Anterior cingulate cortex (tissue), 58 donors: ENCODE results near the gene FNDC3A.
"Not testable (repeated sequence)": the region's sequence is repeated elsewhere in the genome, so short reads cannot be mapped to it uniquely, and the experiment has no call there.

Source experiments
- DNase-seq, 58 donors: peaks; one replicate each; lab custom pipeline; 2025; lab: John Stamatoyannopoulos, UW

FNDC3A gene

DNA sequence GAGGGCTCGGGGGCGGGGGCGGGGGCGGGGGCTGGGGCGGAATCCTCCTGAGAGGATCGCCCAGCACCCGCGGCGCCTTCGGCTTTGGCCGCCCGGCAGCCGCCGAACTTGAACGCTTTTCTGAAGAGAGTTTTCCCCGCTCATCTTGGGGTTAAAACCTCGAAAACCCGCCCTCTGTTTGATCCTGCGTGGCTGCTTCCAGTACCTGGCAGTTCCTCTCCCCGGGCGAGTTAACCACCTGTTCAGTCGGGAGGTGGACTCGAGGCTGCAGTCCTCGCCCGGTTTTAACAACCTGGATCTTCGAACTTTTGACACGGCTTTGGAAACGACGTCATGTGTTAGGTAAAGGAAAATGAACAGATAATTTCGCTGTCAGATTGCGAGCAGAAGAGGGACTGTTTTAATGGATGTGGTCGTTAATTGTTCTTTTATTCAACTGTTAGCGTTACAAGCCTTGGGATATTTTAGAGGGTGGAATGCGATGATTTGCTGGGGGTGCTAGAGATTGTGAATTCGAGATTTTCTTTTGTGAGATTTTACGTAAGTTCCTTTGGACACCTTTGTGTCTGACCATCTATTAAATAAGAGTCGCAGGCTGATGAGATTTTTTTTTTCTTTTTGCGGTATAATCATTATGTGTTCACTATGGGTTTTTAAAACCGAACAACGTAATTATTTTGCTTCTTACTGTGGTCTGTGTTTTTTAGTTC is 1.0 kb downstream of the FNDC3A start:
- peak in 16 of 58 donors; percentile 51 to 82 (median 68) for DNase-seq

DNA sequence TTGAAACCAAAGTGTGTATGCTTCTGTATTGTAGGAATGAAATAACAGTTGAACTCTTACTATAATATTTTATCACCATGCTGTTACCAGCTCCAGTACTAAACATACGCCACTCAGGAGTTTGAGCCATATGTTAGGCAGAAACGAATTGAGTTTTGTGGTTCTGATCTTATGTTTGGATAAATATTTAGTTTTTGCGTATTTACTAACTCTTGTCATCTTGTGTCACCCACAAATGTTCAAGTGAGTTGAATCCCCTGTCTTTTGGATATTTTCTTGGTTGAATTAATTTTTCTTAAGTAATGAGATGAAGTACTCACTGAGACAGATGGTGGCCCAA is 1.5 kb downstream of the FNDC3A start:
- DNase-seq = no peak

DNA sequence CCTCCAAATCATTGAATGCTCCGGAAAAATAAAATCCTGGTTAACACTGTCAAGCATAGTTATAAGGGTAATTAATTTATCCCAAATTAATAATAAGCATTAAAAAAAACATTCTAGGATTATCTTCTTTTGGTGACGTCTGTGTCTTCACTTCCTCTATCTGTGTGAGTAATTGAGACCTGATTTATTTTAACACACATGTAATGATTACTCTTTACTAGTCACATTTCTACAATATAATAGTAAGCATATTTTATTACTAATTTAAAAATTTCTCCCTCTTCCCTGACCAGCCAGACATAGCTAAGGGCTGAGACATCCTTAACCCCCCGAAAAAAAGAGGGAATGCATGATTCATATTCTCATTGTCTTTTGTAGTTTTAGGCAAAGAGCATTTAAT is 2.3 kb downstream of the FNDC3A start:
- DNase-seq = no peak

DNA sequence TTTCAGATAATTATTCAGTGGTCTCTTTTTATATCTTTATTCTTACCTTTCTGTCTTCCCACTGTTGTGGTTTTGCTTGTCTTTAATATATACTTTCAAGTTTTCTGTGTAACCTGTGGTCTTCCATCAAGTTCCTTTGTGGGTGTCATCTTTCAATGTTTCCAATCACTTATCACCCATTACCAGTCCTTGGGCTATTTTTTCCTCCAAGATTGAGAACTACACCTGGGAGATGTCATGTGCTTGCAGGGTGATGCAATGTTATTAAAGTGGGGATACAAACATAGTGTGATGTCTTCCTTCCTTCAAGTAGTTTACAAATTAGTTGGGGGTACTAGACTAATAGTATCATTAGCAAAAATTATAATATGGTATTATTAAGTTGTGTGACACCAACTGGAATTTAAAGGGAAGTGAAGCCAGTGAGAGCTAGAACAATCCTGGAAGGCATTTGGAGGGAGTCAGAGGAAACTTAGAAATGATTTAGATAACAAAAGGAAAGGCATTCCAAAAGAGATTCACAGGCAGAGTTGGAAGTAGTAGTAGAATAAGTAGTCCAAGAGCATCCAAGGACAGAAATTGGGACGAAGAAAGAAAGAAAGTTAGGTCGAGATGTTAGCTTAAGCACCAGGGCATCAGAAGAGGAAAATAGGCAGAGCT is 3.4 kb downstream of the FNDC3A start:
- no peak for DNase-seq

DNA sequence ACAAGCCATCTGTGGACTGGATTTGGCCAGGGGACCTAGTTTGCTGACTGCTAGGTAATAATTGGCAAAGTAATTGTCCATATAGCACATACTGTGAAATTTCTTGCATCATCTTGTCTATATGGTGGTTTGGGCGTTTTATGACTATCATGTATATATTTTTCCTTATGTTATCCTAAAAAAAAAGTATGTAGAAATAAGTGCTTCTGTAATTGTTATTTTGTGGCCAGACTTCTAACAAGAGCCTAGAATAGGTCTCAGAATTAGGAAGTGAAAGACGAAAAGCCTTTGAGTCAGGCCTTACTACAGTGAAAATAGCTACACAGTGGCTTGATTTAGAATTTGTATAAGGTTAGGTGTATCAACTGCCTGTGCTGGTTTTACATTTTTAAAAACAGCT is 4.2 kb downstream of the FNDC3A start:
- DNase-seq = no peak

DNA sequence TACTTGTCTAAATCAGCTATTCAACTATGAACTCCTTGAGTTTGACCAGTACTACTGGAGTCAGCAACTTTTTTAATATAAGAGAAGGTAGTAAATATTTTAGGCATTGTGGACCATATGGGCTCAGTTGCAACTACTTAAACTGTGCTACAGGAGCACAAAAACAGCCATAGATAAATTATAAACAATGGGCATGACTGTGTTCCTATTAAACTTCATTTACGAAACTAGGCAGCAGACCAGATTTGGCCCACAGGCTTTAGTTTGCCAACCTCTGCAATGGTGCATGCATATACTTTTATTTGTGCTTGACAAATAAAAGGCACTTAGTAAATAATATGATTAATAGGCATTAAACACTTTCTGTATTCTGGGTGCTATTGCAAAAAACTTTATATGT is 7.6 kb downstream of the FNDC3A start:
- no peak for DNase-seq

DNA sequence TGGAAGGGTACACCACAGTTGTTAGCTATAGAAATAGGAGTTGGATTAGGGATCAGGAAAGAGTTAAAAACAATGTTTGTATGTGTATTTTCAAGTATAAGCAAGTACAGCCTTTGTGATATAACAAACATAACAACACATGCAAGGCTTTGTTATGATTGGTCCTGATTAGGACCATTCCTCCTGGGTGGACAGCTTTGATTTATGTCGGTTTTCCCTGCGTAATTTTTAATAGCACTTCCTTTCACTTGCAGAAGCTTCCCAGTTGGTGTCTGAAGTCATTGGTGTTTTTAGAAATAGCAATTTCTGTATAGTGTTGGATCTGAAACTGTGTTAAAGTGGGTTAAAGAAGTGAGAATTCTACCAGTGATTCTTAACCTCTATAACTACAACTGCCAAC is 10.0 kb downstream of the FNDC3A start:
- DNase-seq = no peak

DNA sequence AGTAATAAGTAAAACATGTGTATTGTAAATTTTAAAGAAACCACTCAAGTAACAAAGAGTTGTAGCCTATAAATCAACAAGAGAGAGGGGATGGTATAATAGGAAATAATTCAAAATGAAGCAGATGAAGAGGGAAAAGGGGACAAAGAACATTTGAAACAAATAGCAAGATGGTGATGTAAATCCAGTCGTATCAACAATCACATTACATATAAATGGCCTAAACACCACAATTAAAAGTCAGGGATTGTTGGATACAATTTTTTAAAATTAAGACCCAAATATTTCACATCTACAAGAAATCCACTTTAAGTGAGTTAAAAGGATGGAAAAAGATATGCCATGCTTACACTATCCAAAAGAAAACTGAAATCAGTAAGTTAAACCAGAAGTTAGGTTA is 15.2 kb downstream of the FNDC3A start:
- no peak for DNase-seq

DNA sequence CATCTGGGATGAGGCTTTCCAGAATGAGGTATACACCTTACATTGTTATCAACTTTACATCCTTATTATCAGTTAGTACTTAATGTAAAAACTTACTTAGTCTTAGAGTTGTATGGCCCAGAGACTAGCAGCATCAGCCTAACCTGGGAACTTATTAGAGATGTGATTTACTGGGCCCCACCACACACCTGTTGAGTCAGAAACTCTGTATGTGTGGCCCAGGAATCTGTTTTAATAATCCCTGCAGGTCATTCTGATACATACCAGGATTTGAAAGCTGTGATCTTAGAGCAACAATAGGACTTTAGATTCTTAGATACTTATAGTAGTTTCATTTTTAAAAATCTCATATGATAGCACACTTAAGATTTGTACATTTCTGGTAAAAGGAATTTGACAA is 17.4 kb downstream of the FNDC3A start:
- DNase-seq = no peak

DNA sequence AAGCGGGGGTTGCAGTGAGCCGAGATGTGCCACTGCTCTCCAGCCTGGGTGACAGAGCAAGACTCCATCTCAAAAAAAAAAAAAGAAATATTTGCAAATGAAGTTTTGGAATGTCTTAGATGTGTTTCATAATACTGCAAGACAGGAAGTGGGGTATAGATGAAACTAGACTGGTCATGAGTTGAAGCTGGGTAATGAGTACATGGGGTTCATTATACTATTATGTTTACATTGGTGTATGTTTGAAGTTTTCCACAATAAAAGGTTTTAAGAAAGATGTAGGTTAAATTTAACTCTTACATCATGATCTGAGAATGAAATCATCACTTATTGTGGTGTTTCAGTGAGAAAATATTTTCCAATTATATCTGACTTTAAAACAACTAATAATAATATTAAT is 19.0 kb downstream of the FNDC3A start:
- no peak for DNase-seq

DNA sequence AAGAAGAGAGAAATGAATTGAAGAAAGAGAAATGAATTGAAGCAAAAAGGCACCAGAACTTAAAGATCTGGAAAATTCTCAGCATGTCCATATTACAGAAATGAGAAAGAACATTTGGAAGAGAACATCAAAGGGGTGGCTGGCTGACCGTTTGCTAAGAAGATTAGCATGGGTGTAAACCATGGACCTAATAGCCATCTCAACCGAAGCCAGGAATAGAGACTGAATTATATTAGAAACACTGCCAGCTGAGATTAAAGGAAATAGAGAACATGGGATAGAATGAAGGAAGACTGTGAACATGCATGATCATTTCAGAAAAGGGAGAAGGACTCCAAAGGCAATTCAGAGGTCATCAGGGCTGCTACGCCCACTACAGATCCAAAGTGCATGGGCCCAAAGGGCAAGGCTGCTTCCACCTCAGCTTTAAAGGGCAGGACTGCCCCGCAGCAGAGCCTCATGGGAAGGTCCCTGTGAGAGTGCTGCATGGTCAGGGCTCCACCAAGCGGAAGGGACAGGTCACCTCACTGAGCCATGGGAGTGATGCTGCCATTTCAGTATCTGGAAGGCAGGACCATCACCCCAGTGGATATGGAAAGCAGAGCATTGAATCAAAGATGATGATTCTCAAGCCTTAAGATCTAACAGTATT is 23.1 kb downstream of the FNDC3A start:
- no peak for DNase-seq

DNA sequence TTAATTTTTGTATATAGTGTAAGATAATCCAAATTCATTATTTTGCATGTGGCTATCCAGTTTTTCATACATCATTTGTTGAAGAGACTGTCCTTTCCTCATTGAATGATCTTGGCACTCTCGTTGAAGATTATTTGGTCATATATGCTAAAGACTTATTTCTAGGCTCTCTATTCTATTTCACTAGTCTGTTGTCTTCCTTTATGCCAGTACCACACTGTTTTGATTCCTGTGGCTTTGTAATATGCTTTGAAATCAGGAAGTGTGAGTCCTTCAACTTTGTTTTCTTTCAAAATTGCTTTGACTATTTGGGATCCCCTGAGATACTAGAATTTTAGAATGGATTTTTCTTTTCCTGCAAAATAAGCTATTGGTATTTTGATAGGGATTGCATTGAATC is 24.5 kb downstream of the FNDC3A start:
- DNase-seq = no peak

DNA sequence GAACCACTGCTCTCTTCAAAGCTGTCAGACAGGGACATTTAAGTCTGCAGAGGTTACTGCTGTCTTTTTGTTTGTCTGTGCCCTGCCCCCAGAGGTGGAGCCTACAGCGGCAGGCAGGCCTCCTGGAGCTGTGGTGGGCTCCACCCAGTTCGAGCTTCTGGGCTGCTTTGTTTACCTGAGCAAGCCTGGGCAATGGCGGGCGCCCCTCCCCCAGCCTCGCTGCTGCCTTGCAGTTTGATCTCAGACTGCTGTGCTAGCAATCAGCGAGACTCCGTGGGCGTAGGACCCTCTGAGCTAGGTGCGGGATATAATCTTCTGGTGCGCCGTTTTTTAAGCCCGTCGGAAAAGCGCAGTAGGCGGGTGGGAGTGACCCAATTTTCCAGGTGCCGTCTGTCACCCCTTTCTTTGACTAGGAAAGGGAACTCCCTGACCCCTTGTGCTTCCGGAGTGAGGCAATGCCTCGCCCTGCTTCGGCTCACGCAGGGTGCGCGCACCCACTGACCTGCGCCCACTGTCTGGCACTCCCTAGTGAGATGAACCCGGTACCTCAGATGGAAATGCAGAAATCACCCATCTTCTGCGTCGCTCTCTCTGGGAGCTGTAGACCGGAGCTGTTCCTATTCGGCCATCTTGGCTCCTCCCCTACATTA is 43.4 kb downstream of the FNDC3A start:
- DNase-seq = not testable (repeated sequence)

DNA sequence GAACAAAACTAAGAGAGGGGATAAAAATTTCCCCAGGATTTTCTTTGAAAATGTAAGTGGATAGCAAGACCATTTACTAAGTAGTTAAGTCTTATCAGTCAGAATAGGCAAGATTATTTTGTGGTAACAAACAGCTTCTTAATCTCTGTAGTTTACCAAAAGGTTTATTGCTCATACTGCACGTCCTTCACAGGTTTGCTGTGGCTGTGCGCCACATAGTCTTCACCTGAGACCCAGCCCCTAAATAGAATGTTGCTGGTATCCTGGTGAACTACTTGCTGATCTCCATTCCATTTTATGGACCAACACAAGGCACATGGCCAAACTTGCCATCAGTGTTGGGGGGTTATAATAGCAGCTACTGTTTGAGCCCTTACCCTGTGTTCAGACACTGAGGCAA is 44.6 kb downstream of the FNDC3A start:
- DNase-seq = no peak

DNA sequence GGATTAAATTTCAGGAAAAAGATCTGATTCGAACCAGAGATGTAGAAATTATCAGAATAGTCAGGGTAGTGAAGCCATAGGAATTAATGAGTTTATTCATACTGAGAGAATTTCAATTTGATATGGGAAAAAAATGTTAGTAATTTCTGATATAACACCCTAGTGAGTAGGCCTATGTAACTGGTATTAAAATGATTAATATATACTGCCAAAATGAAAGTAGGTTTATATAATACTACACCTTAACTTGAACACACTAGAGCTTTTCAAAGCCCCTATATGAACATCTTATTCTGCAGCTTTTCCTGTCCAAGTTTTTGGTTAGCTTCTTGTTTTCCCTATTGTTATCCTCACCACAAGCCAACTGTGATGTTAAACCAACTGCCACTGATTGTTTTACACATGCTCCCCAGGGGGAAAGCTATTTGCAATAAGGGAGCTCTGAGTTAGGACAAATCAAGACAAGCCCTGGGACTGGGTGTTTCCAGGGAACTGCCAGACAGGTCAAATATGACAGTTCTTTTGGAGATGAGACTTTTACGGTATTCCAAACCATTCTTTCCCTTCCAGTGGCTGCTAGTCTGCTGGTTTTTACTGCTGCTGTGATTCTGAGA is 45.3 kb downstream of the FNDC3A start:
- no peak for DNase-seq

DNA sequence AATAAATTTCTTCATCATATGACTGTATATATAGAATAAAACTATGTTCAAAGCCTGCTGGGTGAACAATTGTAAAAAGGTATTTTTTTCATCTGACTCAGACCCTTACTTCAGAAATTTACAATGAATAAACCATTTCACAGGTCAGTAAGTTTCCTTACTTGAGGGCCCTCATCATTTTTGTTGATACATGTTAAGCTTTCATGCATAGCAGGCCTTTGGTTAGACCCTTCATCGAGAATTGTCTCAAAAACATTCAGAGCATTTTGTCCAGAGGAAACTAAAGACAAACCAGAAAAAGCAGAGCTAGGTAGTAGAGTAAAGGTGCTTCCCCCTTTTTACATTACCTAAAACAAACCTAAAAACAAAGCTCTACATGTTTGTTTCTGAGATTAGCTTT is 46.2 kb downstream of the FNDC3A start:
- DNase-seq = no peak

DNA sequence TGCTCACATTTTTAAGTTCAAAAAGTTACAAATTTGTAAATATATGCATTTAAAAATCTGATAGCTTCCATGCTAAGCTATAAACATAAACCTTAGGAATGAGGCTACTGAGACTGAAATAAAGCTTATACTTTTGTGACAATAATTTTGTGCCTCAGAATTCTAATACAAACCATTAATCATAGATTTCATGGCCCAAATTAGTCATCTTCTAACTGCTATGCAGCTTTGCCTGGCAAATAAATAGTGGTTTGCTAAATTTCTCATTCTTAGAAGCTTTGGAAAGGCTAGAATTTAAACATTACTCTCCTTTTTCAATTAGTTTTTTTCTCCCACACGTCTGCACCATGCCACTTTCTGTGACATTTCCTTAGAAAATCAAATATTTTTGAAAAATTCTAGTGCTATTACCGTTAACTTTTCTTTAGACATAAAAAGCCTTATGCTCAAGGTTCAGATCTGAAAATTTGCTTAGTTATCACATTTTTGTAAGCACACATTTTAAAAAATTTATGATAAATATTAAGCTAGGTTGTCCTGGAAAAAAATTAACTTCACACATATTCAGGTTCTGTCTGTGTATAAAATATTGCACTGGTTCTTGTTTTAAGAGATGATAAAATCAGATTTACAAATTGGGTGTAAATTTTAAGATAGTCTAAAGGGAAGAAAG is 46.9 kb downstream of the FNDC3A start:
- DNase-seq = no peak

DNA sequence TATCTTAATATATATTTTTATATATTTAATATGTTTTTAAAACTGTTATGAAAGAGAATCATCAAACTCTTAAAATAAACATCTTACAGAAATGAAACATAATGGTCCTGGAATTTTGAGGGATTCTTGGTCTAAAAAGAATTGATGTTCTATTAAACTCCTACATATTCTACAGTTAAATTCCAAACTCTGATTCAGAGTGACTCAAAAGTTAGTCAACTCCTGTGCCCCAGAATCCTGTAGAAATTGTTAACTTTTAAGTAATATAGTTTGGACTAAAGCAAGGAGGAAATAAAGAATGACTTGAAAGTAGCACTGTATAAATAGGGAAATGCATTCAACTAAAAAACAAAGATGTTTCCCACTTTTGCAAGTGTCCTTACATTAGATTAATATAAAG is 47.7 kb downstream of the FNDC3A start:
- no peak for DNase-seq

DNA sequence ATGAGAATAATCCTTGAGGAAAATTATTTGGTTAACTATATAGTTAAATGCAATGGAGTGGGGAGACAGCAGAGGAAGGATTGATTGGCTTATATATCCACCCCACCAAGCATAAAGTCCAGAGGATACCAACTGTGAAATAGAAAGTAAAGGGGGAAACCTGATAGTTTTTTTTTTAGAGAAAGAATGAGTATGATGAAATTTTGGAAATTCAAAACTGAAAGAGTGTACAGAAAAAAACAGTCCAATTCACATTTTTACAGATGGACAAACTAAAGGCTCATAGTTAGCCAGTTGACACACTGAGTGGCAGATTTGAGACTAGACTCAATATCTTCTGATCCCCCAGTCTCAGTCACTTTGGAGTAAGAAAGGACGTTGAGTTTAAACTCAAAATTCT is 51.1 kb downstream of the FNDC3A start:
- no peak for DNase-seq

DNA sequence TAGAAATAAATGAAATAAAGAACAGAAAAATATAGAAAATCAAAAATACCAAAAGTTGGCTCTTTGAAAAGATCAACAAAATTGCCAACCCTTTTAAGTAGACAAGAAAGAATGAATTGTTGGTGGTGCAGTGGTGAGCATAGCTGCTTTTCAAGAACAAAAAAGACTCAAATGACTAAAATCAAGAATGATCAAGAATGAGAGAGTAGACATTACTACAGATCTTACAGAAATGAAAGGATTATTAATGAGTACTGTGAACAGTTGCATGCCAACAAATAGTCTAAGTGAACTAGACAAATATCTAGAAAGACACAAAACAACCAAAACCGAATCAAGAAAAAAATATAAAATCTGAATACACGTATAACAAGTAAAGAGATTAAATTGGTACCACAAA is 53.9 kb downstream of the FNDC3A start:
- no peak for DNase-seq

DNA sequence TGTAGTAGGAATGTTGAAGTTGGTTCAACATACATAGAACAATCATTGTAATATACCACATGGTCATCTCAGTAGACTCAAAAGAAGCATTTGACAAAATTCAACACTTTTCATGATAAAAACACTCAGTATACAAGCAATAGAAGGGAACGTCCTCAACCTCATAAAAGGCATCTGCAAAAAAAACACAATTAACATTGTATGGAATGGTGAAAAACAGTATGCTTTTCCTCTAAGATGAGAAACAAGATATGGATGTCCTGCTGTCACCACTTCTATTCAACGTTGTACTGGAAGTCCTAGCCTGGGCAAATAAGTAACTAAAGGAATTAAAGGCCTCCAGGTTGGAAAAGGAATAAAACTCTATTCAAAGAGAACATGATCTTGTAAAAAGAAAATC is 54.5 kb downstream of the FNDC3A start:
- DNase-seq = no peak
